Sigmoid colon (tissue), 4 donors: ENCODE measurements around the gene EEFSEC.

Experiments used
- EP300 ChIP-seq, 4 donors: sonication (generic); formaldehyde crosslinking; IDR thresholded peaks; one replicate each; pipeline ENCODE4 v1.6.1; 2017; ENCODE audit warnings: antibody characterized with exemption in 4 of 4
- POLR2AphosphoS5 ChIP-seq, 4 donors: sonication (generic); formaldehyde crosslinking; IDR thresholded peaks; one replicate each; pipeline ENCODE4 v1.6.1; 2017; ENCODE audit warnings: antibody characterized with exemption in 4 of 4

- TF ChIP-seq POLR2AphosphoS5 (IDR thresholded peaks at IDR 0.05) (no peak), EP300 (IDR thresholded peaks at IDR 0.05) (no peak)
Observed at GRCh38 chr3:128238184-128238489, 84.9 kb downstream of the EEFSEC start.
